ENCODE results near the gene PPM1F. TPM values are rescaled to one million over a fixed set of nuclear protein-coding genes. Genes with fewer than 3 reads are reported as not detected.

PPM1F gene
- total RNA-seq, 1 experiment from 2014 or later: 21.1 TPM

GRCh38 chr22:21902296-21903087, 50.2 kb downstream of the PPM1F start:
- Histone ChIP-seq H3K79me2 (ENCODE audit: insufficient read depth, low read length) (no peaks in the 10 kb centered on the region), H2BK12ac (ENCODE audit: insufficient read length, low read depth, low read length) (no peak overlapping the region), H3K14ac (ENCODE audit: insufficient read depth, low read length) (no peak overlapping the region), H3K4me2 (ENCODE audit: insufficient read depth, insufficient read length, low read length) (no peak overlapping the region), H3K23me2 (ENCODE audit: insufficient read length, low read depth, low read length, poor library complexity, severe bottlenecking) (no peaks in the 10 kb centered on the region), H3K9ac (ENCODE audit: extremely low read depth, insufficient read length, low read length) (no peak overlapping the region), H4K5ac (ENCODE audit: insufficient read length, low read depth, low read length) (no peak overlapping the region), H3K23ac (ENCODE audit: insufficient read length, low read depth, low read length) (no peak overlapping the region), H3K56ac (ENCODE audit: insufficient read length, low read depth, low read length) (no peak overlapping the region), H4K20me1 (ENCODE audit: control insufficient read depth, insufficient read depth, insufficient read length) (no peaks in the 10 kb centered on the region), H2AK5ac (ENCODE audit: insufficient read length, low read length) (no peak overlapping the region), H2BK15ac (ENCODE audit: low read depth, low read length) (no peak overlapping the region), H3K4me1 (ENCODE audit: insufficient read depth, low read length) (no peaks in the 10 kb centered on the region), H3K9me3 (ENCODE audit: control insufficient read depth, low read depth, low read length) (no peaks in the 10 kb centered on the region), H4K8ac (replicated peaks; ENCODE audit: insufficient read length, low read depth, low read length) (no peak overlapping the region), H2BK120ac (ENCODE audit: low read depth, low read length, poor library complexity, severe bottlenecking) (no peak overlapping the region), H3K27me3 (ENCODE audit: insufficient read depth, low read length) (no peaks in the 10 kb centered on the region), H2AFZ (ENCODE audit: low read length) (no peak overlapping the region), H3T11ph (ENCODE audit: low read length) (no peak overlapping the region), H3K18ac (ENCODE audit: insufficient read length, low read depth, low read length) (no peak overlapping the region), H2BK20ac (ENCODE audit: low read depth, low read length, poor library complexity, severe bottlenecking) (no peak overlapping the region), H3K79me1 (ENCODE audit: insufficient read depth, low read depth, low read length, poor library complexity, severe bottlenecking) (no peaks in the 10 kb centered on the region), H3K27ac (ENCODE audit: insufficient read length, low read depth, low read length) (no peak overlapping the region), H3K4ac (ENCODE audit: low read depth, low read length) (no peak overlapping the region), H4K91ac (ENCODE audit: insufficient read length, low read depth, low read length) (no peak overlapping the region), H2BK5ac (ENCODE audit: insufficient read length, low read length) (no peak overlapping the region)
- no peaks in the 10 kb centered on the region for H3K9me3 Mint-ChIP-seq
- no peak for DNase-seq
- H3K36me3 Mint-ChIP-seq (ENCODE audit: insufficient read depth in 1 of 3, low read depth in 3 of 3): no peaks in the 10 kb centered on the region; a peak in 1 of 7 replicates
- no peak overlapping the region for H3K4me3 Mint-ChIP-seq
- no peaks in the 10 kb centered on the region for H3K4me1 Mint-ChIP-seq
- H3K27me3 Mint-ChIP-seq (ENCODE audit: low read depth): peaks cover 11% of the 10 kb centered on the region
- no peak for TF ChIP-seq CTCF (conservative IDR thresholded peaks at IDR 0.05)
- no CpG with 5 or more reads among the region's 12 CpGs for WGBS (ENCODE audit: extremely low coverage, insufficient read length, low lambda C conversion rate)
- H3K27ac Mint-ChIP-seq: peak overlapping the region in 1 of 3 experiments; percentile 87; a peak in 1 of 7 replicates

Measured in H9 (cell line).